ENCODE results near the gene METTL23. TPM values are rescaled to one million over a fixed set of nuclear protein-coding genes. Genes with fewer than 3 reads are reported as not detected.
"Not testable (repeated sequence)": the region's sequence is repeated elsewhere in the genome, so short reads cannot be mapped to it uniquely, and the experiment has no call there.

Gene METTL23
- polyA plus RNA-seq, 6 donors from 2014 or later: 119 to 177 (median 143) TPM

- Mint-ChIP-seq H3K4me1 (peaks cover 21 to 71% (median 38%) of the 10 kb centered on the region in 3 donors), H3K27ac (peak overlapping the region; percentile 94 to 100 (median 98)), H3K4me3 (peak overlapping the region; percentile 91 to 99 (median 98)), H3K27me3 (no peaks in the 10 kb centered on the region), H3K9me3 (no peaks in the 10 kb centered on the region), H3K36me3 (peaks cover 11 to 15% of the 10 kb centered on the region in 2 donors)
- DNase-seq: peak; percentile 58
- ATAC-seq (ENCODE audit: low read depth in 2 of 2): peak; percentile 13 to 17
Observed at GRCh38 chr17:76725580-76726230, 934 bp upstream of the METTL23 start.

- DNase-seq: no peak
- H3K27me3 Mint-ChIP-seq: no peaks in the 10 kb centered on the region
- peaks cover 9% of the 10 kb centered on the region in 2 donors for H3K36me3 Mint-ChIP-seq
- ATAC-seq (ENCODE audit: low read depth in 2 of 2): peak in 1 of 2 donors; percentile 68
- H3K4me3 Mint-ChIP-seq: peak within 1 kb of the TSS; percentile 91 to 99 (median 98)
- peaks cover 19 to 75% (median 37%) of the 10 kb centered on the region in 3 donors for H3K4me1 Mint-ChIP-seq
- peak within 1 kb of the TSS; percentile 99 to 100 (median 100) for H3K27ac Mint-ChIP-seq
- no peaks in the 10 kb centered on the region for H3K9me3 Mint-ChIP-seq
Observed at GRCh38 chr17:76726231-76726775, 336 bp upstream of the METTL23 start, which contains the start of gene JMJD6. Gene JMJD6 (minus strand): TSS chr17:76726606. CDS start chr17:76726475, 131 bp downstream.

GRCh38 chr17:76727745-76728456 lies 1.3 kb downstream of the METTL23 start:
- Mint-ChIP-seq H3K36me3 (peaks cover 0 to under 1% of the 10 kb centered on the region in 2 donors), H3K27ac (peak overlapping the region; percentile 99 to 100 (median 100)), H3K27me3 (no peaks in the 10 kb centered on the region), H3K4me1 (peaks cover 15 to 80% (median 33%) of the 10 kb centered on the region in 3 donors), H3K4me3 (peak overlapping the region; percentile 91 to 99 (median 98)), H3K9me3 (no peaks in the 10 kb centered on the region)
- ATAC-seq (ENCODE audit: low read depth in 2 of 2) (no peak), DNase-seq (peak; percentile 33)

- Mint-ChIP-seq H3K36me3 (peaks cover 25% of the 10 kb centered on the region in 2 donors), H3K27ac (peak overlapping the region in 2 of 6 donors; percentile 57 to 69), H3K4me3 (peak overlapping the region in 2 of 8 donors; percentile 19 to 95), H3K4me1 (peaks cover 30 to 87% (median 52%) of the 10 kb centered on the region in 3 donors)
- not testable (repeated sequence) for H3K9me3 Mint-ChIP-seq; DNase-seq; H3K27me3 Mint-ChIP-seq; ATAC-seq (ENCODE audit: low read depth in 2 of 2)
Observed at GRCh38 chr17:76731800-76732733, 5.4 kb downstream of the METTL23 start.

GRCh38 chr17:76732734-76733617 lies 6.3 kb downstream of the METTL23 start:
- Mint-ChIP-seq H3K27ac (peak overlapping the region in 3 of 6 donors; percentile 37 to 97 (median 54)), H3K9me3 (no peaks in the 10 kb centered on the region), H3K4me3 (peak overlapping the region in 5 of 8 donors; percentile 3 to 95 (median 32)), H3K36me3 (peaks cover 25% of the 10 kb centered on the region in 2 donors), H3K27me3 (no peaks in the 10 kb centered on the region), H3K4me1 (peaks cover 24 to 78% (median 44%) of the 10 kb centered on the region in 3 donors)
- ATAC-seq (ENCODE audit: low read depth in 2 of 2) (no peak), DNase-seq (no peak)

GRCh38 chr17:76733618-76733957 lies 6.9 kb downstream of the METTL23 start:
- peaks cover 29 to 77% (median 39%) of the 10 kb centered on the region in 3 donors for H3K4me1 Mint-ChIP-seq
- peak overlapping the region in 5 of 8 donors; percentile 3 to 98 (median 95) for H3K4me3 Mint-ChIP-seq
- DNase-seq: no peak

GRCh38 chr17:76734080-76734840 lies 7.6 kb downstream of the METTL23 start:
- no peaks in the 10 kb centered on the region for H3K27me3 Mint-ChIP-seq
- peak overlapping the region; percentile 7 to 97 (median 81) for H3K27ac Mint-ChIP-seq
- ATAC-seq (ENCODE audit: low read depth in 2 of 2): no peak
- H3K9me3 Mint-ChIP-seq: no peaks in the 10 kb centered on the region
- H3K4me1 Mint-ChIP-seq: peaks cover 34 to 75% (median 37%) of the 10 kb centered on the region in 3 donors
- no peak for DNase-seq
- peaks cover 25% of the 10 kb centered on the region in 2 donors for H3K36me3 Mint-ChIP-seq
- H3K4me3 Mint-ChIP-seq: peak overlapping the region; percentile 95 to 98 (median 96)

More at GRCh38 chr17:76733618-76733957, 6.9 kb downstream of the METTL23 start:
- Mint-ChIP-seq H3K27ac (peak overlapping the region in 4 of 6 donors; percentile 7 to 97 (median 62)), H3K9me3 (no peaks in the 10 kb centered on the region), H3K27me3 (no peaks in the 10 kb centered on the region), H3K36me3 (peaks cover 25% of the 10 kb centered on the region in 2 donors)
- ATAC-seq (ENCODE audit: low read depth in 2 of 2): no peak

- peaks cover 34 to 73% (median 35%) of the 10 kb centered on the region in 3 donors for H3K4me1 Mint-ChIP-seq
- H3K27me3 Mint-ChIP-seq: no peaks in the 10 kb centered on the region
- peak overlapping the region; percentile 83 to 97 (median 96) for H3K27ac Mint-ChIP-seq
- H3K9me3 Mint-ChIP-seq: no peaks in the 10 kb centered on the region
- peak overlapping the region; percentile 95 to 98 (median 96) for H3K4me3 Mint-ChIP-seq
- ATAC-seq (ENCODE audit: low read depth in 2 of 2): no peak
- peak; percentile 28 for DNase-seq
- H3K36me3 Mint-ChIP-seq: peaks cover 25% of the 10 kb centered on the region in 2 donors
Observed at GRCh38 chr17:76735006-76735405, 8.4 kb downstream of the METTL23 start.

GRCh38 chr17:76735586-76736348 lies 9.1 kb downstream of the METTL23 start:
- H3K4me1 Mint-ChIP-seq: peaks cover 34 to 72% (median 35%) of the 10 kb centered on the region in 3 donors
- no peaks in the 10 kb centered on the region for H3K9me3 Mint-ChIP-seq
- H3K36me3 Mint-ChIP-seq: peaks cover 25% of the 10 kb centered on the region in 2 donors

GRCh38 chr17:76736349-76737081 lies 9.9 kb downstream of the METTL23 start:
- Mint-ChIP-seq H3K27me3 (no peaks in the 10 kb centered on the region), H3K36me3 (peaks cover 25% of the 10 kb centered on the region in 2 donors), H3K4me1 (peaks cover 33 to 64% (median 34%) of the 10 kb centered on the region in 3 donors)

More at GRCh38 chr17:76735586-76736348, 9.1 kb downstream of the METTL23 start:
- peak overlapping the region; percentile 86 to 97 (median 96) for H3K27ac Mint-ChIP-seq
- no peaks in the 10 kb centered on the region for H3K27me3 Mint-ChIP-seq
- ATAC-seq (ENCODE audit: low read depth in 2 of 2) (no peak), DNase-seq (no peak)
- peak overlapping the region; percentile 95 to 98 (median 96) for H3K4me3 Mint-ChIP-seq

More at GRCh38 chr17:76736349-76737081, 9.9 kb downstream of the METTL23 start:
- H3K4me3 Mint-ChIP-seq: peak overlapping the region; percentile 95 to 99 (median 98)
- peak overlapping the region; percentile 97 to 99 (median 99) for H3K27ac Mint-ChIP-seq
- ATAC-seq (ENCODE audit: low read depth in 2 of 2) (peak; percentile 13 to 18), DNase-seq (peak; percentile 60)
- H3K9me3 Mint-ChIP-seq: no peaks in the 10 kb centered on the region

All from naive B cell (primary cell).